Gastroesophageal sphincter (tissue), 3 donors: ENCODE measurements around the gene ZNF19.

Source experiments
- CTCF ChIP-seq, 4 experiments: fragments of 200-600 bp in 2 of 4; fragments of 450-650 bp in 2 of 4; sonication (generic) in 1 of 4; IDR thresholded peaks; one replicate each; pipeline ENCODE4 v1.5.1; 2017 to 2019; ENCODE audit warnings: antibody characterized with exemption in 4 of 4, mild to moderate bottlenecking in 2 of 4, moderate library complexity in 2 of 4
- EP300 ChIP-seq: sonication (generic); formaldehyde crosslinking; IDR thresholded peaks from one replicate; pipeline ENCODE4 v1.6.1; 2017; ENCODE audit warnings: antibody characterized with exemption, mild to moderate bottlenecking
- POLR2A ChIP-seq, 2 donors: fragments of 450-650 bp; IDR thresholded peaks; one replicate each; pipeline ENCODE4 v1.6.1; 2017; ENCODE audit warnings: antibody characterized with exemption in 2 of 2, mild to moderate bottlenecking in 2 of 2, moderate library complexity in 1 of 2

- TF ChIP-seq CTCF (IDR thresholded peaks at IDR 0.05) (no peak), EP300 (no peak), POLR2A (IDR thresholded peaks at IDR 0.05) (no peak)
Observed at GRCh38 chr16:71426880-71427615, 62.1 kb downstream of the ZNF19 start.
